GM12864 (cell line): Measurements from ENCODE around the gene ACR.

ENCODE experiments used
- DNase-seq: peaks from one replicate; pipeline ENCODE4 v3.0.0-alpha.2; 2011; ENCODE audit warnings: low read depth
- H3K4me3 ChIP-seq: 2 replicates; pipeline ENCODE4 v1.5.1; 2011; ENCODE audit warnings: mild to moderate bottlenecking, low read depth, low read length, control low read depth
- CTCF ChIP-seq: IDR thresholded peaks from 2 replicates; pipeline ENCODE4 v1.5.1; 2011; ENCODE audit warnings: low read depth, mild to moderate bottlenecking, moderate library complexity, low read length, control low read depth, inconsistent platforms; ENCODE audit errors: missing control alignments

The ACR gene

DNA sequence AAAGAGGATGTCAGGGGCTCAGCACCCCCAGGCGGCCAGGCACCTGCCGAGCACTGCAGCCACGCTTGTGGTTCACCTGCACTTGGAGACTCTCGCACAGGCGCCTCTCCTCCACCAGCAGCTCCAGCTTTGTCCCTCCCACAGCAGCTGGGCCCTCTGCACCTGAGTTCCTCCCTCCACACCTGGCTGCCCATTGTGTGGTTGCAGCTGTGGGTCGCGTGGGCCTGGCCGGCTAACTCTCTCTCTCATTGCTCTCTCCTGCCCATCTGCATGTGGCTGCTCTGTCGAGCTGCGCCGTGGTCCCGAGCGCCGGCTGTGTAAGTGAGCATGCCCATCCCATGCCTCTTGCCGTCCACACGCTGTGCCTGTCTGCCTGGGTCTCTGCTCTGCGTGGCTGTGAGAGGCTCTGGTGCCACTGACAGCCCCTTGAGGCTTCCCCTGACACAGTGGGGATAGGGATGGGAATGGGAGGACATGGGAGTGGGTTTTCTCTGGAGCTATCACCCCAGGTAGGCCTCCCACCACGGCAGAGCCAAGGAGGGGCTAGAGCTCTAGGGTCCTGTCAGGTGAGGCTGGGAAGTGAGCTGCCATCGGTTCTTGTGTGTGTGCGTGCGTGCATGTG, 8.5 kb upstream of the ACR start:
- no peak for DNase-seq
- H3K4me3 ChIP-seq, result no peak overlapping the region

GRCh38 chr22:50730013-50730891, 7.8 kb upstream of the ACR start:
- TF ChIP-seq CTCF, result no peak
- no peak overlapping the region for H3K4me3 ChIP-seq
- DNase-seq, result no peak

More for the DNA sequence above, 8.5 kb upstream of the ACR start:
- no peak for TF ChIP-seq CTCF

GRCh38 chr22:50730941-50731661, 6.9 kb upstream of the ACR start:
- no peak for TF ChIP-seq CTCF
- no peak for DNase-seq
- no peak overlapping the region for H3K4me3 ChIP-seq

DNA sequence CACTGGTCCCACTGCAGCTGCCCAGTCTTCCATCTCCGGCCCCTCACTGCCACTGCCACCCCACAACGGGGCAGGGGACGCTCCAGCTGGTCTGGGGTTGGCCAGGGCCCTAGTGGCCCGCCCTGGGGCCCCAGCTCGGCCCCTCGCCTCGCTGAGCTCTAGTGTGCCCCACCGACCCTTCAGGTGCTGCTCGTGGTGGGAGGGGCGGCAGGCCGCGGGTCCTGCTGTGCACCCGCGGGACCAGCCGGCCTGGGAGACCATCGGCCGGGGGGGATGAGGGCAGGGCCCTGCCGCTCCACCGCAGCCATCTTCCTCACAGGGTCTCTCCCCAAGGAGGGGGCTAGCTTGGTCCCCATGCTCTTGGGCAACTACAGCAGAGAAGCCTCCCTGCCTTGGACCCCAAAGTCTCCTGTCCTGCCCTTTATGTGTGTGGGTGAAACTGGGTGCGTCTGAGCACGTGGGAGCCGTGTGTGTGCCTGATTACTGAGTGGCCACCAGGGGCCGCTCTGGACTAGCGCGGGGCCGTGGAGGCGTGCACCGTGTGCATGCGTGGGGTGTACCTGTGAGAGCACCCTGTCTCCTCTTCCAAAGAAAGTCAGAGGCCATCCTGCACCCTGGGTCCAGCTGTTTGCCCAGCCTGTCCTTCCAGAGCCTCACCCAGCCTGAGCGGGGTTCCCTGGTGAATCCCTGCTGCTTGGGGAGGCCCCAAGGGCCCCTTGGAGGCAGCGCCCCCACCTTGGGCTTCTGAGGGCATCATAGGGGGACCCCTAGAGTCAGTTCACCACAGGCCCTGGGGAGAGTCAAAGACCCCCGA, 6.0 kb upstream of the ACR start:
- peak; percentile 89 for TF ChIP-seq CTCF
- H3K4me3 ChIP-seq, result no peak overlapping the region
- DNase-seq, result no peak

GRCh38 chr22:50732681-50733080, 5.3 kb upstream of the ACR start:
- DNase-seq, result no peak
- no peak for TF ChIP-seq CTCF
- H3K4me3 ChIP-seq, result no peak overlapping the region

GRCh38 chr22:50733521-50734342, 4.3 kb upstream of the ACR start:
- H3K4me3 ChIP-seq, result no peak overlapping the region
- no peak for TF ChIP-seq CTCF
- DNase-seq, result no peak
